Measurements from ENCODE around the gene SLC9A7. TPM values are rescaled to one million over a fixed set of nuclear protein-coding genes. Genes with fewer than 3 reads are reported as not detected.

SLC9A7 gene
- total RNA-seq: 9.8 and 12.1 TPM in 2 replicates

GRCh38 chrX:46758956-46759644 lies at the start of gene SLC9A7:
TSS of gene SLC9A7 (minus strand) at chrX:46759118. CDS start at chrX:46759029, 89 bp downstream.

GRCh38 chrX:46573331-46573891 lies 185.5 kb downstream of the SLC9A7 start, which contains the start of gene CHST7:
TSS of gene CHST7 (plus strand) at chrX:46573765. CDS start at chrX:46573932, 167 bp downstream.

Other genes with a start within 250 kb of the SLC9A7 start
- gene ZNF674, start 213.7 kb downstream of the SLC9A7 start, total RNA-seq: 0.81 and 0.89 TPM in 2 replicates
- gene CHST7, start 185.4 kb downstream of the SLC9A7 start, total RNA-seq: 4.1 and 4.9 TPM in 2 replicates
- gene RP2, start 77.9 kb upstream of the SLC9A7 start, total RNA-seq: 5.8 and 8.8 TPM in 2 replicates
- 4.6 and 7.6 TPM in 2 replicates for gene JADE3, start 153.3 kb upstream of the SLC9A7 start, total RNA-seq